ENCODE data around the gene CCDC201. TPM values are rescaled to one million over a fixed set of nuclear protein-coding genes. Genes with fewer than 3 reads are reported as not detected.

CCDC201 gene
- total RNA-seq, 1 donor from 2014 or later: under 0.01 TPM

DNA sequence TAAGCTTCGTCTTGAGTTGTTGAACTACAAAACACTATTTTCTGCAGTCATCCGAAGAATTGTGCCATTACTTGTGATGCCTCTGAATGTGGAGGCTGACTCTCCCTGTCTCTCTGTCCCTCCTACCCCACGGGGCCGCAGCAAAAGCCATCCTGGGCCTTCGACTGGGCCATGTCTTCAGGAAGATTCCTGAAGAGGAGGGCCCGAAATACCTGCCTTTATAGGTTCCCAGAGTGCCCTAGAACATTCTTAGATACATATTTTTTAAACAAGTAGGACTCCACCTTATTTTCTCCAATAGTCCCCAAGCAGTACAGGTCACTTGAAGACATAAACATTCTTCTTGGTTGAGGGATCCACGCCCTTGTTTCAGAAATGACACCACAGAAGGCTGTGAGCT, 40.1 kb upstream of the CCDC201 start:
- no peaks in the 10 kb centered on the region for H3K36me3 ChIP-seq (ENCODE audit: control insufficient read depth, insufficient read depth, low read length)
- DNase-seq (ENCODE audit: low read depth) (no peak), FAIRE-seq (no peak)
- TF ChIP-seq, protein P1, sequence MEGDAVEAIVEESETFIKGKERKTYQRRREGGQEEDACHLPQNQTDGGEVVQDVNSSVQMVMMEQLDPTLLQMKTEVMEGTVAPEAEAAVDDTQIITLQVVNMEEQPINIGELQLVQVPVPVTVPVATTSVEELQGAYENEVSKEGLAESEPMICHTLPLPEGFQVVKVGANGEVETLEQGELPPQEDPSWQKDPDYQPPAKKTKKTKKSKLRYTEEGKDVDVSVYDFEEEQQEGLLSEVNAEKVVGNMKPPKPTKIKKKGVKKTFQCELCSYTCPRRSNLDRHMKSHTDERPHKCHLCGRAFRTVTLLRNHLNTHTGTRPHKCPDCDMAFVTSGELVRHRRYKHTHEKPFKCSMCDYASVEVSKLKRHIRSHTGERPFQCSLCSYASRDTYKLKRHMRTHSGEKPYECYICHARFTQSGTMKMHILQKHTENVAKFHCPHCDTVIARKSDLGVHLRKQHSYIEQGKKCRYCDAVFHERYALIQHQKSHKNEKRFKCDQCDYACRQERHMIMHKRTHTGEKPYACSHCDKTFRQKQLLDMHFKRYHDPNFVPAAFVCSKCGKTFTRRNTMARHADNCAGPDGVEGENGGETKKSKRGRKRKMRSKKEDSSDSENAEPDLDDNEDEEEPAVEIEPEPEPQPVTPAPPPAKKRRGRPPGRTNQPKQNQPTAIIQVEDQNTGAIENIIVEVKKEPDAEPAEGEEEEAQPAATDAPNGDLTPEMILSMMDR (IDR thresholded peaks at IDR 0.05; ENCODE audit: insufficient read depth, low read length, severe bottlenecking): no peak
- H3K4me3 ChIP-seq (ENCODE audit: low read depth, low read length): no peak overlapping the region
- H3K27me3 ChIP-seq (ENCODE audit: control insufficient read depth, insufficient read depth, low read length): peaks cover 3% of the 10 kb centered on the region

DNA sequence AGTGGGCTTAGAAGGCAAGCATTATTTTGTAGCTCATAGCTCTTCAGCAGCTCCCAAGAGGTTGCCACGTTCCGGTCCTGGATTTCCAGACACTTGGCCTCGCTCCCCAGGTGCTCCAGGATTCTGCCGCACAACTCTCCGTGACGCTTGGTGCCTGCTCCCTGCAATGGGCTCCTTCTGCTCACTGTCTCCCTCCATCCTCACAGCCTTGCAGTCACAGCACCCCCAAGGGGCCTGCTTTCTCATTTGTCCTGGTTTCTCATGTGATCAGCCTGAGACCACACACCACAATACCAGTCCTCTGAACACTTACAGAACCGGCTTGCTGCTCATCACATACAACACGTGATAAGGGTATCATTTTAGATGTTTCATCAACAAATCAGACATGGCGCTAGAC, 38.4 kb upstream of the CCDC201 start:
- TF ChIP-seq, protein P1 (IDR thresholded peaks at IDR 0.05; ENCODE audit: insufficient read depth, low read length, severe bottlenecking): no peak
- DNase-seq (ENCODE audit: low read depth) (no peak), FAIRE-seq (no peak)
- no peaks in the 10 kb centered on the region for H3K36me3 ChIP-seq (ENCODE audit: control insufficient read depth, insufficient read depth, low read length)
- no peaks in the 10 kb centered on the region for H3K27me3 ChIP-seq (ENCODE audit: control insufficient read depth, insufficient read depth, low read length)
- no peak overlapping the region for H3K4me3 ChIP-seq (ENCODE audit: low read depth, low read length)

DNA sequence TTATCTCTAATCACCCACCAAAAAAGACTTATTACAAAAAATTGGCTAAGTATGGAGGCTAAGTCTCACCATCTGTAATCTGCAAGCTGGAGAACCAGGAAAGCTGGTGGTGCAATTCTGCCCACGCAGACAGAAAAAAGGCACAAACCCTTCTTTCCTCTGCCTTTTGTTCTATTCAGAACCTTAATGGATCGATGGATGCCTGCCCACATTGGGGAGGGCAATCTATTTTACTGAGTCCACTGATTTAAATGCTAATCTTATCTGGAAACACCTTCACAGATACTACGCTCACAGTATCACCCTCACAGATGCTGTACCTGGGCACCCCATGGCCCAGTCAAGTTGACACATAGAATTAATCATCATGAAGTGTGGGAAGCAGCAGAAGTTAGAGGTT, 38.0 kb upstream of the CCDC201 start:
- H3K4me3 ChIP-seq (ENCODE audit: low read depth, low read length): no peak overlapping the region
- no peaks in the 10 kb centered on the region for H3K27me3 ChIP-seq (ENCODE audit: control insufficient read depth, insufficient read depth, low read length)
- DNase-seq (ENCODE audit: low read depth) (no peak), FAIRE-seq (no peak)
- TF ChIP-seq, protein P1 (IDR thresholded peaks at IDR 0.05; ENCODE audit: insufficient read depth, low read length, severe bottlenecking): no peak
- H3K36me3 ChIP-seq (ENCODE audit: control insufficient read depth, insufficient read depth, low read length): no peaks in the 10 kb centered on the region

DNA sequence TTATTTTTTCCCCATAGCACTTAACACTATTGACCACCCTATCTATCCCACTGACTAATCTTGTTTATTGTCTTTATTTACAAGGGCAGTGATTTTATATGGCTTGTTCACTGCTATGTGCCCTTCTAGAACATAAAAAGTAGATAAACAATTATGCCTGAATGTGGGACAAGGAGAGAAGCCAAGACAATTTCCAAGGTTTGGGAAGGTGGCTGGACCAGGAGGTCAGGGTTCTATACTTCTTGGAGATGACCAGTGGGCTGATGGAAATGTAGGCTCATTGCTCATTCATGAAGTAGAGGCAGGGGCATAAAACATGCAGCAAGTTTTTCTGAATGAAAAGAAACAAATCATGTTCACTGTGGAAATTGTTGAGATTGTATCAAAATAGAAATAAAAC, 36.7 kb upstream of the CCDC201 start:
- TF ChIP-seq, protein P1 (IDR thresholded peaks at IDR 0.05; ENCODE audit: insufficient read depth, low read length, severe bottlenecking): no peak
- Histone ChIP-seq H3K4me3 (ENCODE audit: low read depth, low read length) (no peak overlapping the region), H3K27me3 (ENCODE audit: control insufficient read depth, insufficient read depth, low read length) (no peaks in the 10 kb centered on the region), H3K36me3 (ENCODE audit: control insufficient read depth, insufficient read depth, low read length) (no peaks in the 10 kb centered on the region)
- FAIRE-seq (no peak), DNase-seq (ENCODE audit: low read depth) (no peak)

DNA sequence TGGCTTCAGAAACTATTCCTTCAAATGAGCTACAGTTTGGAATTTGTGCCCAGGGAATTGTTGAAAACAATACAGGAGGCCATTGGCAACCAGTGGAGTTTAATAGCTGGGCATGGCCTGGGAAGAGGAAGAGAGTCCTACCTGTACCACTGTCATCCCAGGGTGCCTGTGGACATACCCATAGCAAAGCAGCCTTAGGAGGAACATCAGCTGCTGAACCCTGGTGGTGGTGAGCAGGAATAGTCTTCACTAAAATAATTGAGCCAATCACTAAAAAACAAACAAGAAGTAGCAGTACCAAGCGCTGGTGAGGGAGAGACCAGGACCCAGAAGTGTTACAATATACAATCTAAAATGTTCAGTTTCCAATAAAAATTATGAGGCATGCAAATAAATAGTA, 29.9 kb upstream of the CCDC201 start:
- FAIRE-seq (no peak), DNase-seq (ENCODE audit: low read depth) (no peak)
- Histone ChIP-seq H3K36me3 (ENCODE audit: control insufficient read depth, insufficient read depth, low read length) (no peaks in the 10 kb centered on the region), H3K4me3 (ENCODE audit: low read depth, low read length) (no peak overlapping the region), H3K27me3 (ENCODE audit: control insufficient read depth, insufficient read depth, low read length) (peaks cover 3% of the 10 kb centered on the region)
- TF ChIP-seq, protein P1 (IDR thresholded peaks at IDR 0.05; ENCODE audit: insufficient read depth, low read length, severe bottlenecking): peak; percentile 2

DNA sequence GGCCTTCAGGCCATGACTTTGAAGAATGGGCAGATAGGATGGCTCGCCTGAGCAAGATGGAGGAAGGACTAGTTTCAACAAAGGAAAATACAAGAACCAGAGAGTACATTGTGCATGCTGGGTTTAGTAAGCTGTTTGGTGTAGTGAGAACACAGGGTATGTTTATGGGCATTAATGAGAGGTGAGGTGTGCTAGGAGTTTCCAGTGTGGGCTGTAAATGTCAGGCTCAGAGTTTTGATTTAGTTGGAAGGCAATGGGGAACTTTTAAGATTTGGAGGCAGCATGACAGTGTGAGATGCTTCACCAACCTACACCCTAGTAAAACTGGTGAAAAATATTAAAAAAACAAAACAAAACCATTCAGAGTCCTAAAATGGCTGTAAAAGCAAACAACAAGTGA, 28.7 kb upstream of the CCDC201 start:
- peaks cover 3% of the 10 kb centered on the region for H3K27me3 ChIP-seq (ENCODE audit: control insufficient read depth, insufficient read depth, low read length)
- DNase-seq (ENCODE audit: low read depth) (no peak), FAIRE-seq (no peak)
- TF ChIP-seq, protein P1 (IDR thresholded peaks at IDR 0.05; ENCODE audit: insufficient read depth, low read length, severe bottlenecking): no peak
- no peaks in the 10 kb centered on the region for H3K36me3 ChIP-seq (ENCODE audit: control insufficient read depth, insufficient read depth, low read length)
- H3K4me3 ChIP-seq (ENCODE audit: low read depth, low read length): no peak overlapping the region
